ENCODE measurements around the gene ROR2. TPM values are rescaled to one million over a fixed set of nuclear protein-coding genes. Genes with fewer than 3 reads are reported as not detected.

ROR2 gene
- total and polyA plus RNA-seq, 4 donors, result 0.13 to 0.84 (median 0.52) TPM

DNA sequence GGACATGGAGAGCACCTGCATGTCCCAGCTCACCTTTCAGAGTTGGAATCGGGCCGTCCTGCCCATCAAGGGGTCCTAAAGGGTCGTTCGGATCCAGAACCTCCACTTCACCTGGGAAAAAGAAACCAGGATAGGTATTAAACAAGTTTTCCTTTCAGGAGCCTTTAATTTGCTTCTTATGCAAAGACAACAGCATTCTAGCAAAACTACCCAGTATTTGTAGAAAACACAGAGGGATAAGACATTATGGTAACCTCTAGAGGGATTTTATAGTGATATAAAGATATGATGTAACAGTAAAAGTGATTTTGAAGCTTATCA is 174.4 kb downstream of the ROR2 start:
- peaks cover 0 to 12% (median 0%) of the 10 kb centered on the region in 4 donors for H3K27me3 ChIP-seq (ENCODE audit: control insufficient read depth in 4 of 4, insufficient read depth in 4 of 4, low read length in 3 of 4)
- TF ChIP-seq TAF1 (conservative IDR thresholded peaks at IDR 0.05), result no peak
- TF ChIP-seq CTCF (IDR thresholded peaks at IDR 0.05; ENCODE audit: low read depth, low read length, missing input control), result no peak
- TF ChIP-seq HNF4G (IDR thresholded peaks at IDR 0.05), result no peak
- TF ChIP-seq GABPA (IDR thresholded peaks at IDR 0.05 in 1 of 2, conservative IDR thresholded peaks at IDR 0.05 in 1 of 2), result no peak
- TF ChIP-seq, protein P1, sequence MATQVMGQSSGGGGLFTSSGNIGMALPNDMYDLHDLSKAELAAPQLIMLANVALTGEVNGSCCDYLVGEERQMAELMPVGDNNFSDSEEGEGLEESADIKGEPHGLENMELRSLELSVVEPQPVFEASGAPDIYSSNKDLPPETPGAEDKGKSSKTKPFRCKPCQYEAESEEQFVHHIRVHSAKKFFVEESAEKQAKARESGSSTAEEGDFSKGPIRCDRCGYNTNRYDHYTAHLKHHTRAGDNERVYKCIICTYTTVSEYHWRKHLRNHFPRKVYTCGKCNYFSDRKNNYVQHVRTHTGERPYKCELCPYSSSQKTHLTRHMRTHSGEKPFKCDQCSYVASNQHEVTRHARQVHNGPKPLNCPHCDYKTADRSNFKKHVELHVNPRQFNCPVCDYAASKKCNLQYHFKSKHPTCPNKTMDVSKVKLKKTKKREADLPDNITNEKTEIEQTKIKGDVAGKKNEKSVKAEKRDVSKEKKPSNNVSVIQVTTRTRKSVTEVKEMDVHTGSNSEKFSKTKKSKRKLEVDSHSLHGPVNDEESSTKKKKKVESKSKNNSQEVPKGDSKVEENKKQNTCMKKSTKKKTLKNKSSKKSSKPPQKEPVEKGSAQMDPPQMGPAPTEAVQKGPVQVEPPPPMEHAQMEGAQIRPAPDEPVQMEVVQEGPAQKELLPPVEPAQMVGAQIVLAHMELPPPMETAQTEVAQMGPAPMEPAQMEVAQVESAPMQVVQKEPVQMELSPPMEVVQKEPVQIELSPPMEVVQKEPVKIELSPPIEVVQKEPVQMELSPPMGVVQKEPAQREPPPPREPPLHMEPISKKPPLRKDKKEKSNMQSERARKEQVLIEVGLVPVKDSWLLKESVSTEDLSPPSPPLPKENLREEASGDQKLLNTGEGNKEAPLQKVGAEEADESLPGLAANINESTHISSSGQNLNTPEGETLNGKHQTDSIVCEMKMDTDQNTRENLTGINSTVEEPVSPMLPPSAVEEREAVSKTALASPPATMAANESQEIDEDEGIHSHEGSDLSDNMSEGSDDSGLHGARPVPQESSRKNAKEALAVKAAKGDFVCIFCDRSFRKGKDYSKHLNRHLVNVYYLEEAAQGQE (IDR thresholded peaks at IDR 0.05), result no peak
- no peak for TF ChIP-seq FOXA2 (IDR thresholded peaks at IDR 0.05)
- TF ChIP-seq ZBTB33 (IDR thresholded peaks at IDR 0.05), result no peak
- no peak for TF ChIP-seq RXRA (IDR thresholded peaks at IDR 0.05)
- no peak for TF ChIP-seq RAD21 (IDR thresholded peaks at IDR 0.05)
- TF ChIP-seq NR2F2 (IDR thresholded peaks at IDR 0.05), result no peak
- no peak for TF ChIP-seq HNF4A (conservative IDR thresholded peaks at IDR 0.05)
- TF ChIP-seq MAX (IDR thresholded peaks at IDR 0.05), result no peak
- TF ChIP-seq SP1 (IDR thresholded peaks at IDR 0.05), result no peak
- H3K27ac ChIP-seq (ENCODE audit: low read depth in 1 of 2, low read length in 2 of 2), result no peak overlapping the region
- no peak for DNase-seq (ENCODE audit: low spot score)
- no peaks in the 10 kb centered on the region for H3K36me3 ChIP-seq (ENCODE audit: control insufficient read depth in 4 of 4, insufficient read depth in 3 of 4, low read depth in 1 of 4, low read length in 3 of 4)
- 13% methylated on average over 4 of the region's 4 CpGs for whole genome bisulfite sequencing
- H3K4me1 ChIP-seq (ENCODE audit: control insufficient read depth in 4 of 4, insufficient read depth in 4 of 4, low read length in 3 of 4), result no peaks in the 10 kb centered on the region
- no peak overlapping the region for H3K9ac ChIP-seq (ENCODE audit: low read depth in 1 of 2, low read length in 2 of 2)
- H3K4me3 ChIP-seq (ENCODE audit: low read depth in 1 of 3, low read length in 3 of 3), result no peak overlapping the region
- H3K9me3 ChIP-seq (ENCODE audit: control insufficient read depth in 4 of 4, low read length in 3 of 4), result no peaks in the 10 kb centered on the region

DNA sequence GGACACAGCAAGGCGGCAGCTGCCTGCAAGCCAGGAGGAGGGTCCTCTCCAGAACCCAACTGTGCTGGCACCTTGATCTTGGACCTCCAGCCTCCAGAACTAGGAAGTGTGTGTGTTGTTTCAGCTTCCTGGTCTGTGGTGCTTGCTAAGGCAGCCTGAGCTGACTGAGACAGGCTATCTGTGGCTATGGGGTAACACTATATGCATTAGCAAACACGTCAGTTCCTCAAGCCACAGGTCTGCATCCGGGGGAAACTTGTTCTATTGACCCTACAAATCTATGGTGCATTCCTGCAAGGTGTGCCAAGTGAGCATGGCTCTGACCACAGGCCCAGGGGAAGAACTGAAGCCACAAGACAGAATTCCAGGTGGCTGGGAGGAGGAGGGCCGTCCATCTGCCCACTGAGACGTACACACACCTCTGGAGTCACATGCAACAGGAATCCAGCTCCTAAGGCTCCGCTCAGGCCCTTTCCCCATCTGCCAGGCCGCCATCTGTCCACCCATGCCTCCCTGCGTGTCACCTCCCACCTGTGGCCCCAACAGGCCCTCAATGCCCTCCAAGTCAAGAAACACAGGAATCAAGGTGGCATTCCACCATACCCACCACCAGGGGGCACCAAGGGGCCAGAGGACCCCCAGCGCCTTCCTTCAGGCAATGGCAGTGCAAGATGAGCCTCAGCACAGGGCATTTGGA is 174.9 kb downstream of the ROR2 start:
- 67% methylated on average over 9 of the region's 9 CpGs for WGBS
- Histone ChIP-seq H3K27me3 (ENCODE audit: control insufficient read depth in 4 of 4, insufficient read depth in 4 of 4, low read length in 3 of 4) (peaks cover 0 to 12% (median 0%) of the 10 kb centered on the region in 4 donors), H3K4me1 (ENCODE audit: control insufficient read depth in 4 of 4, insufficient read depth in 4 of 4, low read length in 3 of 4) (no peaks in the 10 kb centered on the region), H3K36me3 (ENCODE audit: control insufficient read depth in 4 of 4, insufficient read depth in 3 of 4, low read depth in 1 of 4, low read length in 3 of 4) (no peaks in the 10 kb centered on the region), H3K9me3 (ENCODE audit: control insufficient read depth in 4 of 4, low read length in 3 of 4) (no peaks in the 10 kb centered on the region), H3K27ac (ENCODE audit: low read depth in 1 of 2, low read length in 2 of 2) (no peak overlapping the region), H3K9ac (ENCODE audit: low read depth in 1 of 2, low read length in 2 of 2) (no peak overlapping the region), H3K4me3 (ENCODE audit: low read depth in 1 of 3, low read length in 3 of 3) (no peak overlapping the region)
- peak; percentile 84 for DNase-seq (ENCODE audit: low spot score)
- TF ChIP-seq CTCF (IDR thresholded peaks at IDR 0.05; ENCODE audit: low read depth, low read length, missing input control) (peak; percentile 73), HNF4G (IDR thresholded peaks at IDR 0.05) (no peak), NR2F2 (IDR thresholded peaks at IDR 0.05) (no peak), FOXA2 (IDR thresholded peaks at IDR 0.05) (no peak), RXRA (IDR thresholded peaks at IDR 0.05) (no peak), ATF3 (IDR thresholded peaks at IDR 0.05) (no peak), EGR1 (IDR thresholded peaks at IDR 0.05; ENCODE audit: low read depth in 2 of 2) (no peak), MAX (IDR thresholded peaks at IDR 0.05) (no peak), JUND (IDR thresholded peaks at IDR 0.05) (no peak), TAF1 (conservative IDR thresholded peaks at IDR 0.05) (no peak)
- TF ChIP-seq, protein P1 (IDR thresholded peaks at IDR 0.05), result no peak

All from liver (tissue), 9 donors.